GM12873 (cell line): Measurements from ENCODE around the gene ENTPD2.

Experiments
- CTCF ChIP-seq: IDR thresholded peaks from 2 replicates; pipeline ENCODE4 v1.5.1; 2012; ENCODE audit warnings: low read depth, mild to moderate bottlenecking, moderate library complexity, low read length, control low read depth; ENCODE audit not compliant: insufficient read depth; ENCODE audit errors: missing control alignments

Gene ENTPD2

GRCh38 chr9:137000177-137000930 is 53.5 kb downstream of the ENTPD2 start:
- TF ChIP-seq CTCF, result no peak
